Ishikawa (cell line): ENCODE data around the gene BICRA.

Experiments
- CEBPB ChIP-seq: IDR thresholded peaks from 2 replicates; pipeline ENCODE4 v1.6.1; 2012
- CREB1 ChIP-seq: IDR thresholded peaks from 2 replicates; pipeline ENCODE4 v1.6.1; 2012; ENCODE audit warnings: low read depth
- EGR1 ChIP-seq: IDR thresholded peaks from 2 replicates; pipeline ENCODE4 v1.6.1; 2012
- EP300 ChIP-seq: IDR thresholded peaks from 2 replicates; pipeline ENCODE4 v1.6.1; 2012; ENCODE audit warnings: borderline replicate concordance
- FOXM1 ChIP-seq: IDR thresholded peaks from 2 replicates; pipeline ENCODE4 v1.6.1; 2012; ENCODE audit warnings: low read depth, borderline replicate concordance
- MAX ChIP-seq: IDR thresholded peaks from 2 replicates; pipeline ENCODE4 v1.6.1; 2012
- NFIC ChIP-seq: IDR thresholded peaks from 2 replicates; pipeline ENCODE4 v1.6.1; 2012
- RAD21 ChIP-seq: IDR thresholded peaks from 2 replicates; pipeline ENCODE4 v1.6.1; 2012; ENCODE audit warnings: low read depth
- TAF1 ChIP-seq: IDR thresholded peaks from 2 replicates; pipeline ENCODE4 v1.6.1; 2012; ENCODE audit warnings: low read depth, mild to moderate bottlenecking
- TCF12 ChIP-seq: IDR thresholded peaks from 2 replicates; pipeline ENCODE4 v1.6.1; 2012; ENCODE audit warnings: low read depth
- TEAD4 ChIP-seq: IDR thresholded peaks from 2 replicates; pipeline ENCODE4 v1.6.1; 2012
- YY1 ChIP-seq: IDR thresholded peaks from 2 replicates; pipeline ENCODE4 v1.6.1; 2012; ENCODE audit warnings: low read depth
- ZBTB7A ChIP-seq: IDR thresholded peaks from 2 replicates; pipeline ENCODE4 v1.6.1; 2012; ENCODE audit warnings: low read depth
- TF ChIP-seq, protein P1 (sequence below): IDR thresholded peaks from 2 replicates; pipeline ENCODE4 v1.6.1; 2012

BICRA gene

GRCh38 chr19:47750752-47751151 lies 141.8 kb downstream of the BICRA start:
- TF ChIP-seq, protein P1, sequence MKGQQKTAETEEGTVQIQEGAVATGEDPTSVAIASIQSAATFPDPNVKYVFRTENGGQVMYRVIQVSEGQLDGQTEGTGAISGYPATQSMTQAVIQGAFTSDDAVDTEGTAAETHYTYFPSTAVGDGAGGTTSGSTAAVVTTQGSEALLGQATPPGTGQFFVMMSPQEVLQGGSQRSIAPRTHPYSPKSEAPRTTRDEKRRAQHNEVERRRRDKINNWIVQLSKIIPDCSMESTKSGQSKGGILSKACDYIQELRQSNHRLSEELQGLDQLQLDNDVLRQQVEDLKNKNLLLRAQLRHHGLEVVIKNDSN = no peak
- no peak for TF ChIP-seq CREB1
- TF ChIP-seq TCF12 = no peak
- TF ChIP-seq ZBTB7A = no peak
- TF ChIP-seq MAX = no peak
- TF ChIP-seq YY1 = no peak
- no peak for TF ChIP-seq CEBPB
- TF ChIP-seq EGR1 = no peak

- TF ChIP-seq TAF1 = no peak
- TF ChIP-seq TCF12 = no peak
- no peak for TF ChIP-seq ZBTB7A
- no peak for TF ChIP-seq EP300
- TF ChIP-seq RAD21 = no peak
- no peak for TF ChIP-seq EGR1
- no peak for TF ChIP-seq NFIC
- no peak for TF ChIP-seq FOXM1
- TF ChIP-seq TEAD4 = no peak
- no peak for TF ChIP-seq CREB1
- TF ChIP-seq MAX = no peak
Measured at GRCh38 chr19:47752440-47753211, 143.7 kb downstream of the BICRA start.
